K562 treated with DMSO at 1 percent for 24 hours (cell line): ENCODE measurements around the gene KLHL35. TPM values are rescaled to one million over a fixed set of nuclear protein-coding genes. Genes with fewer than 3 reads are reported as not detected.

Experiments used
- total RNA-seq: library from RNA; unstranded; fragments of 300-600 nt; gene quantifications from 2 replicates; pipeline ENCODE4 v1.2.3, GENCODE V29; 2022; ENCODE audit warnings: low read depth; ENCODE audit not compliant: insufficient read depth

The KLHL35 gene, protein sequence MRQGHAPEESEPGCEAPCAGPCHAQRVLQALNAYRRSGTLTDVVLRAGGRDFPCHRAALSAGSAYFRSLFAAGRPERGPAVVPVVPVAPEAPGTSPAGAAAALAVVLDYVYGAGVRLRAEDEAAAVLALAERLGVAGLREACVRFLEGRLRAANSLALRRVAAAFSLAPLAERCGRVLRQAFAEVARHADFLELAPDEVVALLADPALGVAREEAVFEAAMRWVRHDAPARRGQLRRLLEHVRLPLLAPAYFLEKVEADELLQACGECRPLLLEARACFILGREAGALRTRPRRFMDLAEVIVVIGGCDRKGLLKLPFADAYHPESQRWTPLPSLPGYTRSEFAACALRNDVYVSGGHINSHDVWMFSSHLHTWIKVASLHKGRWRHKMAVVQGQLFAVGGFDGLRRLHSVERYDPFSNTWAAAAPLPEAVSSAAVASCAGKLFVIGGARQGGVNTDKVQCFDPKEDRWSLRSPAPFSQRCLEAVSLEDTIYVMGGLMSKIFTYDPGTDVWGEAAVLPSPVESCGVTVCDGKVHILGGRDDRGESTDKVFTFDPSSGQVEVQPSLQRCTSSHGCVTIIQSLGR
- total RNA-seq: 0.53 TPM in 1 of 2 replicates, not detected in the other

DNA sequence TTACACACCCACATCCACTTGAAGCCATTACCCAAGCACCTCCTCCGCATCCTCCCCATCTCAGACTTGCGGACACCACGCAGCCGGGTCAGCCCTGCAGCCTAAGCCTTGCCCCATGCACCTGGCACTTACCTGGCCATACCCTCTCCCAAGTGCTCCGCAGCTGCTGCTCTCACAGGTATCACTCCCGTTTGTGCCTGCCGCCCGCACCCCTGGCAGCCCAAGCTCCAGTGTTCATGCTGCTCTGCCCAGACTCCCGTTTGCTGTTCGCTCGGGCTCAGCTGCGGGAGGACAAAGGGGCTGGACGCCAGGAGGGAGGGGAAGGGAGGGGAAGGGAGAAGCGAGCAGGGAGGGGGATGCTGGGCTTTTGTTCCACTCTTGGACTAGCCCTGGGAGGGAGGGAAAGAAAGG is at the start of gene KLHL35:
Gene KLHL35, minus strand, starts transcription at position 293 of the 411 bp plus-strand sequence. CDS start 2,574 bp downstream, outside the sequence.

DNA sequence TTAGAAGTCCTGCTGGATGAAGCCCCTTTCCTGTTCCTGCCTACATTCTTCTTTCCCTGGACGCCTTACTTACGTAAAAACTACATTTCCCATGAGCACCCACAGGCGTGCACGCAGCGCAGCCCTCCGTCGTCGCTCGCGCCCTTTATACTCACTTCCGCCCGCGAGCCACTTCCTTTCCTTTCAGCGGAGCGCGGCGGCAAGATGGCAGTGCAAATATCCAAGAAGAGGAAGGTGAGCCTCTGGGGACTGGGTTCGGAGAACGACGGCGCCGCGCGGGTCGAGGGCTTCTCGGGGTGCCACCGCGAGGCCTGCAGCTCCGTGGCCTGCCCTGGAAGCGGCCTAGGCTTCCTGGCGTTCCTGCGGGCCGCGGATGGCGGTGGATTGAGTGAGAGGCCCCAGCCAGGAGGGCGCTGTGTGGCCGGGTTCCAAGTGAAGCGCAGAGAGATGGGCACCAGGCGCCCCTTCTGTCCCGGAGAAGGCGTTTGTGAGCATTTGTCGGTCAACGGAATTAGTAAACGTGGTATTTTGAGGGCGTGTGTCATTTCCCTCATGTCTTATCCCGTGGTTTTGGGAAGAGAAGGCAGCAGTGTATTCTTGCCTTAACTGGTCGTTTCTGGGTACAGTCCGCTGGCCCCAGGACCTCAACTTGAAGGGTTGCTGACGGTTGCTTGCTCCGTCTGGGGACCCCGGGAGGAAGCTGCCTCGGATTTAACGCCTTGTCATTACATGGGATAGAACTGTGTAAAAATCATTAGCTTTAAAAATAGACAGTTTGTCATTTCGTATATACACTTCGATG is 33.5 kb downstream of the KLHL35 start, which contains the start of gene RPS3:
Gene RPS3, plus strand, starts transcription at position 175 of the 802 bp plus-strand sequence. Its CDS starts 30 bp downstream, at position 205.

Other genes starting within 250 kb of the KLHL35 start
- 0.23 and 0.36 TPM in 2 replicates for gene TPBGL, start 192.4 kb downstream of the KLHL35 start, total RNA-seq
- gene ARRB1, start 81.5 kb downstream of the KLHL35 start, total RNA-seq: 53.9 and 54.6 TPM in 2 replicates
- 5,373 and 5,444 TPM in 2 replicates for gene RPS3, start 33.7 kb downstream of the KLHL35 start, total RNA-seq
- gene GDPD5, start 92.7 kb upstream of the KLHL35 start, total RNA-seq: 56.9 and 60.9 TPM in 2 replicates
- gene SERPINH1, start 129.1 kb upstream of the KLHL35 start, total RNA-seq: 243 and 270 TPM in 2 replicates
- not detected in 2 replicates for gene MAP6, start 235.8 kb upstream of the KLHL35 start, total RNA-seq